ENCODE results near the gene SLC9A9. TPM values are rescaled to one million over a fixed set of nuclear protein-coding genes. Genes with fewer than 3 reads are reported as not detected.

Gene SLC9A9
- total and polyA plus RNA-seq, 12 donors, result 1.3 to 8.4 (median 3.0) TPM

DNA sequence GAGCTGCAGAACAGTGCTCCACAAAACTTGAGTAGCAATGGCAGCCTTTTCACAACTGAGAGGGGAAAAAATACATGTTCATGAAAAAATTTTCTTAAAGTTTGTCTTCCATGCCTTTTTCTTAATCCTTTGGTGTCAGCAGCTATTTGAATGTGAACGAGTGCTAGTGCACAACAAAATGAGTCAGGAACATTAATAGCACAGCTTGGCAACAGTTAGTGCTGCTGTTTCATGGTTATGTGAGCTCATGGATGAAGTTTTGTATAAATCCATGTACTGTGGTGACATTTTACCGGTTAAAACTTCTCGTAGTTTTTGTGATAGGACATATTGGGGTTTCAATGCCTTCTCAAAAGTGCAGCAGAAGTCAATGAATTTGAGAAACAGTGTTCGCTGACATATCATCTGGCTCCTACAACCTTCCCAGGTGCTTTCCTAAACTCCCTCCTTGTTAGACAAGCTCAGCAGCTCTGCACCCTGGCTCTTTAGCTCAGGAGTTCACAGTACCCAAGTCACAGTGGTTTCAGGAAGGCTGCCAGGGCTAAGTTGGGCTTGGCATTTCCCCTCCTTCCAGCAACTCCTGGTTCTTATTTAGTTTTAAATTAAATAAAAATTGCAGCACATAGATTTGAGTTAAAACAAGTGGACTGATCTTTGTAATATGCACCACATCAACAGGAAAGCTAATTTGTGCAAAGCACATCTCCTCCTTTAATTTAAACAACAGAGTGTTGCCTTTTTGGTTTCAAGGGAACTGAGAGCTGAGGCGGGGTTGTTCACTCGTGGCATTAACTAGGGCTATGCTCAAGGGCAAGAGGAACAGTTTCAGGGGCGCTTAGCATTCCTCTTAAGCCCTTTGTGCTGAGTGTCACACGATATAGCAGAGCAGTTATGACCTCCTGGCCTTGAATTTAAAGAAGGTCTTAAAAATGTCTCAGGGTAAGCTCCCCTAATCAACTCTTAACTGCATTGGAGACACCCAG is 365.9 kb downstream of the SLC9A9 start:
- DNase-seq (no peak), ATAC-seq (no peak)
- H3K4me3 ChIP-seq, result no peak overlapping the region
- WGBS, 2 donors, result 84 to 86% methylated on average over 8 of the region's 8 CpGs
- H3K27ac ChIP-seq, result no peak overlapping the region
- H3K27me3 ChIP-seq, result no peaks in the 10 kb centered on the region
- intact Hi-C loops (cut with DNase I), result no loop called here
- TF ChIP-seq, protein P1, sequence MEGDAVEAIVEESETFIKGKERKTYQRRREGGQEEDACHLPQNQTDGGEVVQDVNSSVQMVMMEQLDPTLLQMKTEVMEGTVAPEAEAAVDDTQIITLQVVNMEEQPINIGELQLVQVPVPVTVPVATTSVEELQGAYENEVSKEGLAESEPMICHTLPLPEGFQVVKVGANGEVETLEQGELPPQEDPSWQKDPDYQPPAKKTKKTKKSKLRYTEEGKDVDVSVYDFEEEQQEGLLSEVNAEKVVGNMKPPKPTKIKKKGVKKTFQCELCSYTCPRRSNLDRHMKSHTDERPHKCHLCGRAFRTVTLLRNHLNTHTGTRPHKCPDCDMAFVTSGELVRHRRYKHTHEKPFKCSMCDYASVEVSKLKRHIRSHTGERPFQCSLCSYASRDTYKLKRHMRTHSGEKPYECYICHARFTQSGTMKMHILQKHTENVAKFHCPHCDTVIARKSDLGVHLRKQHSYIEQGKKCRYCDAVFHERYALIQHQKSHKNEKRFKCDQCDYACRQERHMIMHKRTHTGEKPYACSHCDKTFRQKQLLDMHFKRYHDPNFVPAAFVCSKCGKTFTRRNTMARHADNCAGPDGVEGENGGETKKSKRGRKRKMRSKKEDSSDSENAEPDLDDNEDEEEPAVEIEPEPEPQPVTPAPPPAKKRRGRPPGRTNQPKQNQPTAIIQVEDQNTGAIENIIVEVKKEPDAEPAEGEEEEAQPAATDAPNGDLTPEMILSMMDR (IDR thresholded peaks at IDR 0.05), result no peak
- no peaks in the 10 kb centered on the region for H3K4me1 ChIP-seq
- H3K9me3 ChIP-seq, result no peaks in the 10 kb centered on the region
- no peaks in the 10 kb centered on the region for H3K36me3 ChIP-seq

DNA sequence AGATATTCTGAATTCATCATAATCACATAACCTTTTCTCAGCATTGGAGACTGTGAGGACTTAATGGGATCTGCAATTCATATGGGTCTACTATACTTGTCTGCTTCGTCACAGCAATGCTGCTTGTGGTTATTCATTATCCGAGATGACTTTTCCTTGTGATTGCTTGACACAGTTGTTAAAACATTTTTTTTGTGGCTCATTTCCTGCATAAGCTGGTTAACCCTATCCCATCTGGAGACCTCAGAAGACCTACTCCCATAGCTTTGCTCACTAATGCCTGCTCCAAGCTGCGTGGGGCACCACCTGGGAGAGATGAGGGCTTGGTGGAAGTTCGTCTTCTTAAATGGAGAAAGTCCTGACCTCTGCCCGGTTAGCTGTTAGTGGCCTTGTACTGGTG is 367.9 kb downstream of the SLC9A9 start:
- DNase-seq (no peak), ATAC-seq (no peak)
- 59 to 67% methylated on average over 5 of the region's 5 CpGs for WGBS, 2 donors
- Histone ChIP-seq H3K27me3 (no peaks in the 10 kb centered on the region), H3K9me3 (no peaks in the 10 kb centered on the region), H3K4me1 (no peaks in the 10 kb centered on the region), H3K4me3 (no peak overlapping the region), H3K36me3 (no peaks in the 10 kb centered on the region), H3K27ac (no peak overlapping the region)
- intact Hi-C loops (cut with DNase I), result no loop called here
- TF ChIP-seq, protein P1 (IDR thresholded peaks at IDR 0.05), result no peak

DNA sequence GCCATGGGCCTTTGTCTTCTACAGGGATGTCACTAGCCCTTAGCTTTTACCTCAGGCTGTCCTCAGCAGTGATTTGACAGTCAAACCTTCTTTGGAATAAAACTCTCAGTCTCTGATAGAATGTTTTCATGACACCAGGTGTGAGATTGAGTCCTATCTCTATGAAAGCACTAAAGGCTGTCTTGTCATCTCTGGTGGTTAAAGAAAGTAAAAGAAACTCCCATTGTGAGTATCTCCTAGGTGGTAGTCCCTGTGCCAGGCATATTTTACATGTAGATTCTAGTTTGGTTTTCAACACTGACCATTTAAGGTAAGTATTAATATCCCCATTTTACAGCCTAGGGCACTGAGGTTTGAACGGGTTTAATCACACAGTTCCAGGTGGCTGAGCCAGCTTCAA is 368.5 kb downstream of the SLC9A9 start:
- DNase-seq (no peak), ATAC-seq (no peak)
- WGBS, 2 donors, result 89 to 95% methylated on average over 1 of the region's 1 CpG
- intact Hi-C loops (cut with DNase I), result no loop called here
- H3K36me3 ChIP-seq, result no peaks in the 10 kb centered on the region
- H3K27me3 ChIP-seq, result no peaks in the 10 kb centered on the region
- no peaks in the 10 kb centered on the region for H3K4me1 ChIP-seq
- H3K9me3 ChIP-seq, result no peaks in the 10 kb centered on the region
- TF ChIP-seq, protein P1 (IDR thresholded peaks at IDR 0.05), result no peak
- H3K4me3 ChIP-seq, result no peak overlapping the region
- H3K27ac ChIP-seq, result no peak overlapping the region

DNA sequence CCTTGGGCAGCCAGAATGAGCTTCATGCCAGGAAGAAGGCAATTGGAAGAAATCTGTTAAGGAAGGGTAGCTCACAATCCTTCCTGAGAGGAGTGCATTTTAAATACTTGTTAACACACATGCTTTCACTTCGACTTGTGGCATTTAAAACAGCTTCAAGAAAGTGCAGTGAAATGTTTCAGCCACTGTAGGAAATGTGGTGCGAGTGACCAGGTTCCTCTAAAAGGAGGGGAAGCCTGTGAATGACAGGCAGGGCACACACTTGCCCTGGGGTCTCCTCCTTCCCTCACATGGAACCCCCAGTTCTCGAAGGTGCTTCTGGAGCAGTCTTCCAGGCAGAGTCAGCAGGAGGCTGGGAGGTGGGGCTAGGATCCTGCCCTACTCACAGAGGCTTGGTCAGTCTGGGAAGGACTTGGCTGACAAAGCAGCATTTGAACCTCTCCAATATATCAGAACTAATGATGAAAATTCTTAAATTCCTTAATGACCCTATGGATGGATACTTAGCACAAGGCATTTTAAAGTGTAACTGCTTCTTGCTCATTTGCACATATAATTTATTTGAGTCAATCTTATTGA is 370.1 kb downstream of the SLC9A9 start:
- H3K27ac ChIP-seq, result no peak overlapping the region
- DNase-seq, result no peak
- intact Hi-C loops (cut with DNase I), result no loop called here

More for the DNA sequence above, 370.1 kb downstream of the SLC9A9 start:
- Histone ChIP-seq H3K9me3 (no peaks in the 10 kb centered on the region), H3K4me1 (no peaks in the 10 kb centered on the region), H3K27me3 (no peaks in the 10 kb centered on the region), H3K4me3 (no peak overlapping the region), H3K36me3 (no peaks in the 10 kb centered on the region)
- ATAC-seq, result no peak
- 60 to 63% methylated on average over 3 of the region's 3 CpGs for WGBS, 2 donors
- TF ChIP-seq, protein P1 (IDR thresholded peaks at IDR 0.05), result no peak

Measured in heart right ventricle (tissue), 16 donors.